Smooth muscle cell of trachea (primary cell): ENCODE results near the gene TSPAN8. TPM values are rescaled to one million over a fixed set of nuclear protein-coding genes. Genes with fewer than 3 reads are reported as not detected.

Experiments used
- total RNA-seq: library from RNA; depleted of rRNA; stranded (reverse); fragments of >200 nt; gene quantifications from 2 replicates; pipeline ENCODE4 v1.2.1, GENCODE V29; 2014

Gene TSPAN8
- 0.15 TPM in 1 of 2 replicates, not detected in the other for total RNA-seq

GRCh38 chr12:71157601-71158233 lies at the start of gene TSPAN8:
Gene TSPAN8, minus strand, starts transcription at chr12:71157999. Its CDS starts 321 bp downstream, at chr12:71157678.

Other genes starting within 250 kb of the TSPAN8 start
- gene PTPRR, start 237.3 kb downstream of the TSPAN8 start, total RNA-seq, result 0.33 and 0.58 TPM in 2 replicates